Ureter (tissue), 1 donor: Measurements from ENCODE around the gene FAM171A1. TPM values are rescaled to one million over a fixed set of nuclear protein-coding genes. Genes with fewer than 3 reads are reported as not detected.

Experiments
- DNase-seq: peaks from one replicate; pipeline ENCODE4 v3.0.0-alpha.2; 2020; ENCODE audit warnings: low spot score
- total RNA-seq: library from RNA; stranded (reverse); gene quantifications from one replicate; pipeline ENCODE4 v1.2.4, GENCODE V29; 2023
- donor health status: DM: yes; HTN: yes; CAD: no.

FAM171A1 gene
- total RNA-seq, 1 donor from 2014 or later = 15.9 TPM

DNA sequence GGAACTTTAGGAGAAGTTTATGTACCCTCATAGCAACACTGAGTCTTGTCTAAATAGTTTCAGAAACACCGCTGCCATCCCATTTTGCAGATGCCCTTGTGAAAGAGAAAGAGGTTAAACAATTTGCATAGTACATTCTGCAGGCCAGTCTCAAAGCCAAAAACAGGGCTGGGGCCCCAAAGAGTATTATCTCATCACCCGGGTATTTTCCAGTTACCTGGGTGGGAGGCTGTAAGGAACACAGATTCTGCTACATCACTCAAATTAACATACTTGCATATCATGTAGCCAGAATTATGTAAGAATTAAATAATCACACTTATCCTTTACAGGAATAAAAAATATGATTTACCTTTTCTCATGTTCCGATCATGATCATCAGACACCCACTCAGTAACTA is 3.1 kb upstream of the FAM171A1 start:
- DNase-seq = no peak

DNA sequence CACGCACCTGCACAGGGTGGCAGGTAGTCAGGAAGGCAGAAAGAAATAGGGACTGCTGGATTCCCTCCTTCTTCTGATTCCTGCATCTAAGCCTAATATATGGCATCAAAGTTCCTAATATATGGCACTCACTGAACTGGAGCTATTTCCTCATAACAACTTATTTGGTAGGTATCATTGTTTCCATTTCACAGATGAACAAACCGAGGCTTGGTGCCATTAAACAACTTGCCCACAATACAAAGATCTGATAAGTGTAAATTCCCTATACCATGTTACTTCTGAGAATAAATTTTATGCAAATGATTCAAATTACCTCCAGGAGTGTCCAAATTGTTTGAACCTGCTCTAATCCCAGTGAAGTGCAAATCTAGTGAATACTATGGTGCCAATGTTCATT is 2.1 kb upstream of the FAM171A1 start:
- DNase-seq = no peak

DNA sequence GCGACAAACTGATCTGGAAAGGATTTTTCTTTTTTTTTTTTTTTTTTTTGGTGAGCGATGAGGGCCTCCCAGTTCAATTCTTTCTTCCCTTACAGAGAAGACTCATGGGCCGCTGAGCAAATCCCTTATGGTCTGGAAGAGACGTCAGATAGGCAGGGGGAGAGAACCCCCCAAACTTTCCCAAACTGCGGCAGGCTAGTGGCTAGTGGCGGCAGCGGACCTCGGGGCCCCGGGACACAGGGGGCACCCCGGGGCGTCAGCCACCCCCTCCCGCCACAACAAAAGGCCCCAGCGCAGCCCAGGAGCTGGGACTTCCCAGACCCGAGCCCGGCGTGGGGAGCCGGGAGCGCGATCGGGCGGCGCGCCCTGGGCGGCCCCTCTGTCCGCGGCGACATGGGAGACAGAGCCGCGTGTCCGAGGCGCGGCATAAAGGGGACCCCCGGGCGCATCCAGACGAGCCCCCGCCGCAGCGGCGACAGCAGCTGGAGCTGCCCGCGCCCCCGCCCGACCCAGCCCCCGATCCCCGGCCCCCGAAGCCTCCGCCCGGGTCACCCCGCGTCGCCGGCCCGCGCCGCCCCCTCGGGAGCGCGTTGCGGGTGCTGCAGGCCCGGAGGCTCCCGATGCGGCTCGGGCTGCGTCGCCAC is 755 bp downstream of the FAM171A1 start:
- no peak for DNase-seq

DNA sequence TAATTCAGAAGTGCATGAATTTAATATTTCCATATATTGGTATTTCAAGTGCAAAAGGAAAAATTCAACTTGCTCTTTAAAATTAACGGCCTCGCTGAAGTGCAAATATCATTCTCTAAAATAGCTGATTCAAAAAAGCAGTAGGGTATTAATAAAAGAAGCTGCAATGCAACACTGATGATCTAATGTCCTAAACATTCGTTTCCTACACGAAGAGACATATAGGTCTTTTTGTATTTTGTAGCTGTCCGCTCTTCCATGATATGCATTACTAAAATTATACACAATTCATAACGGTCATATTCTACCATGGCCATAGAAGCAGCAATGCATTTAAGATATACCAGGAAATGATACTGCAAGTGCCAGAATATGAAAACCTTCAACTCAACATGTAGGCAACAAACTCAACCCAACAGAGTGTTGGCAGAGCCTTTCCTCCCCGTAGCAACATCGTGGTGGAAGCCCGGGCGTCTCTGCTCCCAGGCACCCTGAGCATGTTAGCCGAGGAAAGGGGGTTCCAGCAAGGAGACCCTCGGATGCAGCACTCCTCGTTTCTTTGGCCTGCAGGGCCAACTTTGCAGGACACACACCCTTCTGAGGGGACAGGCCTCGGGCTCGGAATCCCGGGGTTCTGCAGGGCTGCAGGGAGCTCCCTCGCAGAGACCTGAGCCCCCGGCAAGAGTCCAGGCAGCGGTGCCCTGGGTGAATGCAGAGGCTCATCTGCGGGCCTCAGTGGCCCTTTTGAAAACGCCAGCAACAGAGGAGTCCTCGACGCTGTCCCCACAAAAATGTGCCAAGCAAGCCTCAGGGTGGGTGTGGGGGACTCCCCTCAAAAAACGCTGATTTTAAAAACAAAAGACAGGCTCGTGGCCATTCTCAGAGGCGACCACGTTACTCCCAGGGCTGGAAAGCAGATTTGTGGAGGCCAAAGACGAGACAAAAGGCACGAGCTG is 1.6 kb downstream of the FAM171A1 start:
- no peak for DNase-seq

- no peak for DNase-seq
These were observed 2.8 kb downstream of the FAM171A1 start for GRCh38 chr10:15368101-15368855.

DNA sequence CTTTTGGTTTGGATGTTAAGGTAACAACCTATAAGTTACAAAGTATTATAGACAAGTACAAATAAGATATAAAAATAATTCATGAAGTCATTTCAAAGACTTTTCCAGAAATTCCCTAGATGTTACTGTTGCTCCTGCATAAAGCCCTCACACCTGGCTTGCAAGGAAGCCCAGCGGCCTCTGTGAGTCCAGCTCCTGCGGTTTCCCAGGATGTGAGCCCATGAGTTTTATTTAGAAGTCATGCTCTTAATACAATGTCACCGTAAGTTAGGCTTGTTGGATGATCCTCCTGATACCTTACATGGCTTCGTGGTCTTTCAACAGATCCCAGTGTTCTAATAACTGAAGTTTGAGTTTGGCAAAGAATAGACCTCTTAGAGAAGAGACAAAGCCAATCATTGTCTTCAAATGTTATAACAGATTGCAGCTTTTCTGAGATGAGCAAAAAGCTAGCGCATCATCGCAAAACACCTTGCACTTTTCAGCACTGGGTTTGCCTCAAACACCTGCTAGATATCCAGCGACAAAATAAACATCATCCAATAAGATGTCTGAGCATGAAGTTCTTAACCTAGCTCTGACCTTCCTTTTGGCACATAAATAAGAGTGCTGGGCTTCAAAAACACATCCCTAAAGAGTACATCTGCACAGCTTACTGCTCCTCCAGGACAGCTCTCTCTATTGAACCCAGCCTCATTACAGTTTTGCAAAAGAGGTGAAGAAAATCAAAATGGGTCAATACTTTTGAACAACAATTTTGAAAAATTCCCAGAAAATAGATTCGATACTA is 3.6 kb downstream of the FAM171A1 start:
- DNase-seq = no peak

- DNase-seq = no peak
These were observed 5.4 kb downstream of the FAM171A1 start for GRCh38 chr10:15365692-15366091.

GRCh38 chr10:15364001-15364400 is 7.1 kb downstream of the FAM171A1 start:
- no peak for DNase-seq

DNA sequence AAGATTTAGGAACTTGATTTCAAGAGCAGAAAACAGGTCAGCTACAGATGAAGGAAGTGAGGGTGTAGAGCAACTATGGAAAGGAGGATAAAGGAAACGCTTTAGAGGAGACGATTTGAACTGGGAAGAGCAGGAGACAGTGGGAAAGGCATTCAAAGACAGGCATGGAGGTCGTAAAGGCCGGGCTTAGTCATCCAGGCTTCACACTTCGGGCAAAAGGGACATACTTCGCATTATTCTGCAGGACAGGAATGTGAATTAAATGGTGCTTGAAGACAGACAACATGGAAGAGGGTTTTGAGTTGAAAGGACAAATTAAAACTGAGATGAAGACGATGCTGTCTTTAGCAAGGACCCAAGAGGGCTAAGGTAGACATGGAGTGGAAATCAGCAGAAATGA is 8.1 kb downstream of the FAM171A1 start:
- DNase-seq = no peak

DNA sequence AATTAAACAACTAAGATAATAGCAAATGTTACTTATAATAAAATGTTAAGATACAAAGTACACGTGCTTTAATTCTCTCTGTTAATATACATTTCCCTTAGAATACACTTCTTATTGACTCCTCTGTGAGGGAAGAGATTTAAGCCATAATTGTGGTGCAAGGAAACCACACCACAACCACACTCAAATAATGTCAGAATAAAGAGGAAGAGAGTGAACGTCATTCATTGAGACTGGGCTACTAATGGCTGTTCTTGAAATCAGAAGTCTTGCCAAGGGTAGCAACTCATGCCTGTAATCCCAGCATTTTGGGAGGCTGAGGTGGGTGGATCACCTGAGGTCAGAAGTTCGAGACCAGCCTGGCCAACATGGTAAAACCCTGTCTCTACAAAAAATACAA is 10.0 kb downstream of the FAM171A1 start:
- no peak for DNase-seq

- no peak for DNase-seq
These were observed 10.5 kb downstream of the FAM171A1 start for GRCh38 chr10:15360566-15360965.

DNA sequence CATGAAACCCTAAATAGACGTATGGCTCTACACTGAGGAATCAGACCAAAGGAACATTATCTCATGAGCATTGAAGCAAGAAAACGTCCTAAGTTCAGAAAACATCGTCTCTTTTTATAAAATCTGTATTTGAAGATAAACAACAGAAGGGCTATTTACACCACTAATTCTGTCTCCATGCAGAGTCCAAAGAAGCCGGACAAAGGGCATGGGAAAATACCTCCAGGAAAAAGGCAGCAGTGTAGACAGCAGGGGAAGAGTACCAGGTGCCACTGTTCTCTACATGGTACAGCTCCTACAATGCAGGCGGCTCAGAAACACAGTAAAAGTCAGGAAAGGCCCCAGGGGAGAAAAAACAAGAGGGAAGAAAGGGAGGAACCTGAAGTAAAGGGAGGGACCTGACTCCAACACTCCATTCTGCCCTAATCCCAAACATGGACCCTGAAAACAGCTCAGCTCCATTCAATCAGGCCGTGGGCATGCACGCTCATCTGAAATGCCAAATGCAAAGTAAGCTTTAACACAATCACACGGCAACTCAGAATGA is 17.5 kb downstream of the FAM171A1 start:
- no peak for DNase-seq

DNA sequence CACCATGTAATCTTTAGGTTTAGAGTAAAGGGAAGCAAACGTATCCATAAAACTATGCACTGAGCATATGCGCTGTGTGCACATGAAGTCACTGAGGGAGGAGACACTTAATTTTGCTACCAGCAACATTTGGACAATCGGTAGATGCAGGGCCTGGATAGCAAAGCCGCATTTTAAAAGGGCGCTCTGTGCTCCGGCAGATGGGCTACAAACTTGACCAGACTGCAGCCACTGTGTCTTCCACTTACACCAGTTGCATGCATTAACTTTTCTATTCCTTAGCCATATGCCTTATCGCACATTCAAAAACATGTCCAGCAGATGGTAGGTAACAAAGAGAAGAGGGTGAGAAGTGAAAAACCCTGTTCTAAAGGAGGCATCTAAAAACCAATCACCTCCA is 18.3 kb downstream of the FAM171A1 start:
- no peak for DNase-seq

DNA sequence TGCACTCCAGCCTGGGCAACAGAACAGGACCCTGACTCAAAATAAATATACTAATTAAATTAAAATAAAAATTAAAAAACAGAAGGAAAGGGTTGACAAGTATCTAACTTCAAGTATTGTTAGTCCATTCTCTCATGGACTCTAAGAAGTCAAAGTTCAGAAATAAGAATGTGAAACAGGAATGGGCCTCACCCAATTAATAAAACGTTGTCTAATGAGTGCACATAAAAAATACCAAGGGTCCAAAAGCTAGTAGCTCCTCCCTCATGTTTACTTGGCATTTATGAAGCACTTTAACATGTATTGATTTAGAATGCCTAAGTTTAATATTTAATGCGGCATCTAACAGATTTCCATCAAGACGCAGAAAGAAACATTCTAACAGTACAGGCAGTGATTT is 18.9 kb downstream of the FAM171A1 start:
- no peak for DNase-seq

DNA sequence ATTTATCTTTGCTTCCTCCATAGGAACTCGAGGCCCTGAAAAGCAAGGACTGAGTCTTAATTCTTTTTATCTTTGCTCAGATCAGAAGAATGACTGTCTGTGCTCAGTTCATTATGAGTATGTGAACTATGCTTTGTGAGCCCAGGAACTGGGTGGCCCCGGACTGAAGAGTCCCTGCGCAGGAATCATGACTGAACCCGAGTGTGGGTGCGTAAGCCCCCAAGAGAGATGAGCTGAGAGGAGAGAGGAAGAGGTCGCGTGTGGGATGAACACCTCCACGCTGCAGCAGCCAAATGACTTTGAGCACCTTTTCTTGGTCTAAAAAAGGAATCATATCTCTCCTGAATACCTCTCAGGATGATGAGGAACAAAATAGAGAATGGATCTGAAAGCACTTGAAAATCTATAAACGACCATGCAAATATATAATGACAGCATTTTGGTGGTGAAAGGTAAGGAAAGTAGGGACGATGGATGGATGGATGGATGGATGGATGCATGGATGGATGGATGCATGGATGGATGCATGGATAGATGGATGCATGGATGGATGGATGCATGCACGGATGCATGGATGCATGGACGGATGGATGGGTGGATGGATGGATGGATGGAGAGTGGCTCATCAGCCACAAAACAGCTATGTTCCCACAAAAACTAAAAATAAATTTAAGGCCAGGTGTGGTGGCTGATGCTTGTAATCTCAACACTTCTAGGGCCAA is 19.8 kb downstream of the FAM171A1 start:
- no peak for DNase-seq

GRCh38 chr10:15349112-15349511 is 22.0 kb downstream of the FAM171A1 start:
- DNase-seq = no peak

- DNase-seq = no peak
These were observed 22.5 kb downstream of the FAM171A1 start for GRCh38 chr10:15348579-15348978.

- no peak for DNase-seq
These were observed 23.9 kb downstream of the FAM171A1 start for GRCh38 chr10:15347150-15347549.

DNA sequence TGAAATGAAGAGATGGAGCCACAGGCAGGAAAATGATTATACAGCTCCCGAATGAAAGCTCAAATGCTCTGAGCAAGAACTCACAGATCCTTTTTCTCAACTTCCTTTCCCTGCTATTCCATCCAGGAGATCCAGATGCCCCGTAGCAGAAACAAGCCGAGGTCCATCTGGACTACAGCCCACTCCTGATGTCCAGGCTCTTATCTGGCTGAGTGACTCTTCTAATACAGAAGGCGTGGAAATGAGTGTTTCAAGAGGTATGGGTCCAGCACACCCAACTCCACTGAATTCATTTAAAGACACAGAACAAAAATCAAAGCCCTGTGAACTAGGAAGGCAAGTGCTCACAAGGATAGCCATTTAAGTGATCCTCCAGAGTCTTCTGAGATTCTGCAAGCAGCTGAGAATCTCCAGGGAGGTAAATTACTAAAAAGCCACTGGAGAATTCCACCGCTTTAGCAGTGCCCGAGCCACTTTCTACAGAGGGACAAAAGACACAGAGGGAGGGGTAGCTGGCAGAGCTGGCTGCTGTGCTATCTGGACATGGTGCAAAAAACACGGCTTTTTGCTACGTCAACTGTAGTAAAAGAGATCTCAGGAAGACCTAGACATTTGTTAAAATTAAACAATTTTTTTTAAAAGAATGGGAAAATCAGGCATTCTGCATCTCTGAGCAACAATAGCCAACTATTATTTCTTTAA is 24.5 kb downstream of the FAM171A1 start:
- no peak for DNase-seq

GRCh38 chr10:15345450-15345849 is 25.6 kb downstream of the FAM171A1 start:
- no peak for DNase-seq
